HepG2 (cell line): ENCODE measurements around the gene IDUA. TPM values are rescaled to one million over a fixed set of nuclear protein-coding genes. Genes with fewer than 3 reads are reported as not detected.

Experiments used
- ATF7-NPFF ChIP-seq: sonication (generic); formaldehyde crosslinking; IDR thresholded peaks from 2 replicates; pipeline ENCODE4 v1.8.1; 2023; ENCODE audit warnings: mild to moderate bottlenecking, low read depth, missing genetic modification reagents, moderate library complexity
- CERS6 ChIP-seq: sonication (generic); formaldehyde crosslinking; IDR thresholded peaks from 2 replicates; pipeline ENCODE4 v1.5.0; 2020; ENCODE audit warnings: missing genetic modification reagents
- E2F5 ChIP-seq: sonication (generic); formaldehyde crosslinking; conservative IDR thresholded peaks from 2 replicates; pipeline ENCODE4 v1.4.0; 2020; ENCODE audit warnings: missing genetic modification reagents
- HDAC1 ChIP-seq: sonication (generic); formaldehyde crosslinking; IDR thresholded peaks from 2 replicates; pipeline ENCODE4 v1.5.1; 2020; ENCODE audit warnings: mild to moderate bottlenecking, missing genetic modification reagents
- IKZF5 ChIP-seq: IDR thresholded peaks from 2 replicates; pipeline ENCODE4 v1.6.1; 2018; ENCODE audit warnings: missing genetic modification reagents, mild to moderate bottlenecking, missing compliant biosample characterization
- PRDM10 ChIP-seq: sonication (generic); formaldehyde crosslinking; IDR thresholded peaks from 2 replicates; pipeline ENCODE4 v1.4.0; 2020; ENCODE audit warnings: low read depth, missing genetic modification reagents
- RBFOX2 ChIP-seq: fragments of 200-400 bp; formaldehyde crosslinking; IDR thresholded peaks from 2 replicates; pipeline ENCODE4 v1.6.1; 2017; ENCODE audit warnings: low read depth, mild to moderate bottlenecking, low read length
- RXRA ChIP-seq: sonication (generic); formaldehyde crosslinking; IDR thresholded peaks from 2 replicates; pipeline ENCODE4 v1.5.1; 2020; ENCODE audit warnings: missing genetic modification reagents
- SNAPC4 ChIP-seq: sonication (generic); formaldehyde crosslinking; IDR thresholded peaks from 2 replicates; pipeline ENCODE4 v1.4.0; 2020; ENCODE audit warnings: mild to moderate bottlenecking, missing genetic modification reagents
- TOPORS ChIP-seq: sonication (generic); formaldehyde crosslinking; IDR thresholded peaks from 2 replicates; pipeline ENCODE4 v1.8.0; 2023; ENCODE audit warnings: mild to moderate bottlenecking, missing genetic modification reagents
- ZBTB7B ChIP-seq: sonication (generic); formaldehyde crosslinking; IDR thresholded peaks from 2 replicates; pipeline ENCODE4 v1.4.0; 2020; ENCODE audit warnings: missing genetic modification reagents
- ZGPAT ChIP-seq: IDR thresholded peaks from 2 replicates; pipeline ENCODE4 v1.6.1; 2016; ENCODE audit warnings: mild to moderate bottlenecking
- ZNF430 ChIP-seq: sonication (generic); formaldehyde crosslinking; IDR thresholded peaks from 2 replicates; pipeline ENCODE4 v1.9.0; 2021; ENCODE audit warnings: mild to moderate bottlenecking, missing genetic modification reagents
- polyA plus RNA-seq, 8 experiments: library from polyadenylated mRNA; depleted of rRNA in 3 of 8; stranded (reverse) in 7 of 8; unstranded in 1 of 8; fragments of >200 nt; fragmentation: Illumina TruSeq in 4 of 8; extraction: Trizol in 4 of 8; gene quantifications; 2 replicates each; pipeline versions ENCODE4 v1.2.1 to v1.2.3, GENCODE V29; 2011 to 2016; ENCODE audit warnings: low read depth in 4 of 8, missing spikeins in 1 of 8, mixed read lengths in 1 of 8; ENCODE audit not compliant: insufficient read depth in 1 of 8
- total RNA-seq, 5 experiments: library from RNA; depleted of rRNA; stranded (reverse); fragments of >200 nt; fragmentation: Illumina TruSeq; extraction: Trizol; gene quantifications; 2 replicates each; pipeline ENCODE4 v1.2.3, GENCODE V29; 2016; ENCODE audit warnings: low read depth in 1 of 5

Gene IDUA
- total and polyA plus RNA-seq, 2 of the 13 experiments (the other 11 are each of a cell fraction or from before 2014, with no cell fraction given), result 0.77 to 1.0 TPM

GRCh38 chr4:985123-985830 is 1.6 kb upstream of the IDUA start (continued):
- TF ChIP-seq E2F5 (CRISPR knock-in tag) (no peak), ZNF430 (CRISPR knock-in tag) (no peak), ZBTB7B (CRISPR knock-in tag) (peak; percentile 34; the same call in 1 of the 2 replicates), HDAC1 (peak; percentile 6; the same call in 1 of the 2 replicates), RXRA (CRISPR knock-in tag) (0 out of 2 replicates have a peak, but pooled peaks have one; percentile 26), CERS6 (no peak), ATF7-NPFF (CRISPR knock-in tag) (no peak), TOPORS (CRISPR knock-in tag) (peak; percentile 67; the same call in 1 of the 2 replicates), PRDM10 (no peak), IKZF5 (CRISPR knock-in tag) (peak; percentile 30; the same call in 1 of the 2 replicates), SNAPC4 (CRISPR knock-in tag) (no peak), RBFOX2 (0 out of 2 replicates have a peak, but pooled peaks have one; percentile 38), ZGPAT (CRISPR knock-in tag) (peak; percentile 44; the same call in 1 of the 2 replicates)
